Osteoblast (primary cell): ENCODE data around the gene SORCS2. TPM values are rescaled to one million over a fixed set of nuclear protein-coding genes. Genes with fewer than 3 reads are reported as not detected.

Source experiments
- DNase-seq: peaks from one replicate; pipeline ENCODE4 v3.0.0; 2011; ENCODE audit warnings: low spot score, mixed read lengths; ENCODE audit not compliant: insufficient read length; ENCODE audit errors: missing footprints
- H2AFZ ChIP-seq: 2 replicates; pipeline ENCODE4 v1.6.0; 2011; ENCODE audit warnings: mild to moderate bottlenecking, low read length
- H3K27ac ChIP-seq: 2 replicates; pipeline ENCODE4 v1.5.1; 2011; ENCODE audit warnings: mild to moderate bottlenecking, low read depth, low read length, moderate library complexity
- H3K27me3 ChIP-seq: 2 replicates; pipeline ENCODE4 v1.6.0; 2012; ENCODE audit warnings: mild to moderate bottlenecking, control low read depth, inconsistent platforms, low read length, moderate library complexity; ENCODE audit not compliant: insufficient read depth
- H3K36me3 ChIP-seq: 2 replicates; pipeline ENCODE4 v1.5.1; 2011; ENCODE audit warnings: mild to moderate bottlenecking, low read length, control low read depth, moderate library complexity; ENCODE audit not compliant: insufficient read depth
- H3K4me1 ChIP-seq: 2 replicates; pipeline ENCODE4 v1.5.1; 2011; ENCODE audit warnings: mild to moderate bottlenecking, low read length, control low read depth, moderate library complexity; ENCODE audit not compliant: insufficient read depth
- H3K4me2 ChIP-seq: 2 replicates; pipeline ENCODE4 v1.6.0; 2011; ENCODE audit warnings: mild to moderate bottlenecking, low read length; ENCODE audit not compliant: insufficient read depth
- H3K4me3 ChIP-seq: fragments of 200-600 bp; sonication (generic); 3 replicates; pipeline ENCODE4 v1.5.1; 2012; ENCODE audit warnings: mild to moderate bottlenecking, low read length, inconsistent platforms; ENCODE audit not compliant: insufficient read depth
- H3K79me2 ChIP-seq: 2 replicates; pipeline ENCODE4 v1.6.0; 2012; ENCODE audit warnings: mild to moderate bottlenecking, low read length, control low read depth, inconsistent platforms; ENCODE audit not compliant: insufficient read depth
- H3K9me3 ChIP-seq: 2 replicates; pipeline ENCODE4 v1.5.1; 2011; ENCODE audit warnings: low read depth, low read length, control low read depth
- H4K20me1 ChIP-seq: 2 replicates; pipeline ENCODE4 v1.6.0; 2012; ENCODE audit warnings: mild to moderate bottlenecking, low read length, control low read depth; ENCODE audit not compliant: insufficient read depth
- total RNA-seq: library from RNA; depleted of rRNA; stranded (reverse); fragments of >200 nt; gene quantifications from 2 replicates; pipeline ENCODE4 v1.2.3, GENCODE V29; 2012
- TF ChIP-seq, protein P1 (sequence below): IDR thresholded peaks from 2 replicates; pipeline ENCODE4 v1.5.1; 2011; ENCODE audit warnings: mild to moderate bottlenecking, low read depth, low read length, moderate library complexity; ENCODE audit errors: extremely low read depth

Gene SORCS2
- total RNA-seq, 1 donor: 9.0 TPM

DNA sequence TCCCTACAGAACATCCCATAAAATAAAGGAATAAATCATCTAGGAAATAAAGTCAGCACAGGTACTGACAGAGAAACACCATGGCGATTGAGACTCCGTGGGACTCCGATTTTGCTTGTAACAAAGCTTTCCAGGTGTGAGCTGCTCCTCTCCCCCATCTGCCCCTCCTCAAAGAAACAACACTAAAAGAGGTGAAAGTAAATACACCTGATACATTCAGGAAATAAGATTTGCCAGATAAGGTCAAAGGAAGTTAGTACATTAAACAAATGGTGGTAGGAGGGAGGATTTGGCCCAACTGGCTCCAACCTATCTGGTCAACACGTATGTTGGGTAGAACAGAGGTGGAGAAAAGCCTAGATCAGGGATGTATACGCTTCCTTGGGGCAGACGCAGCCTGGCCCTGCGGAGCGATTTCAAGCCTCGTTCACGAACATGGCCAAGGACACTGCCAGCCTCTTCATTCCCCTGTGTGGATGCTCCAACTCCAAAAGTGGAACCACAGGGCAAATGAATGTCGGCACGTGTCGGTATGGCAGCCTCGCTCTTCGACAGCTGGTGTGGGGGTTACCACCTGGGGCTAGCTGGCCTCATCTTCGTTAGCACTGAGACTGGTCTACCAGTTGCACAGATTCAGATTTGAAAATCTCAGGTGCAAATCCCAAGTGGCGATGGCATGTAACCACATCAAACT lies 584.8 kb downstream of the SORCS2 start:
- Histone ChIP-seq H4K20me1 (peaks cover 52% of the 10 kb centered on the region), H2AFZ (no peak overlapping the region), H3K27me3 (no peaks in the 10 kb centered on the region), H3K4me3 (no peak overlapping the region), H3K4me2 (no peak overlapping the region), H3K36me3 (peaks cover 99% of the 10 kb centered on the region), H3K79me2 (peaks cover 99% of the 10 kb centered on the region), H3K27ac (peak overlapping the region; percentile 2), H3K9me3 (no peaks in the 10 kb centered on the region), H3K4me1 (peaks cover 29% of the 10 kb centered on the region)
- DNase-seq: peak; percentile 51
- TF ChIP-seq, protein P1, sequence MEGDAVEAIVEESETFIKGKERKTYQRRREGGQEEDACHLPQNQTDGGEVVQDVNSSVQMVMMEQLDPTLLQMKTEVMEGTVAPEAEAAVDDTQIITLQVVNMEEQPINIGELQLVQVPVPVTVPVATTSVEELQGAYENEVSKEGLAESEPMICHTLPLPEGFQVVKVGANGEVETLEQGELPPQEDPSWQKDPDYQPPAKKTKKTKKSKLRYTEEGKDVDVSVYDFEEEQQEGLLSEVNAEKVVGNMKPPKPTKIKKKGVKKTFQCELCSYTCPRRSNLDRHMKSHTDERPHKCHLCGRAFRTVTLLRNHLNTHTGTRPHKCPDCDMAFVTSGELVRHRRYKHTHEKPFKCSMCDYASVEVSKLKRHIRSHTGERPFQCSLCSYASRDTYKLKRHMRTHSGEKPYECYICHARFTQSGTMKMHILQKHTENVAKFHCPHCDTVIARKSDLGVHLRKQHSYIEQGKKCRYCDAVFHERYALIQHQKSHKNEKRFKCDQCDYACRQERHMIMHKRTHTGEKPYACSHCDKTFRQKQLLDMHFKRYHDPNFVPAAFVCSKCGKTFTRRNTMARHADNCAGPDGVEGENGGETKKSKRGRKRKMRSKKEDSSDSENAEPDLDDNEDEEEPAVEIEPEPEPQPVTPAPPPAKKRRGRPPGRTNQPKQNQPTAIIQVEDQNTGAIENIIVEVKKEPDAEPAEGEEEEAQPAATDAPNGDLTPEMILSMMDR: no peak

DNA sequence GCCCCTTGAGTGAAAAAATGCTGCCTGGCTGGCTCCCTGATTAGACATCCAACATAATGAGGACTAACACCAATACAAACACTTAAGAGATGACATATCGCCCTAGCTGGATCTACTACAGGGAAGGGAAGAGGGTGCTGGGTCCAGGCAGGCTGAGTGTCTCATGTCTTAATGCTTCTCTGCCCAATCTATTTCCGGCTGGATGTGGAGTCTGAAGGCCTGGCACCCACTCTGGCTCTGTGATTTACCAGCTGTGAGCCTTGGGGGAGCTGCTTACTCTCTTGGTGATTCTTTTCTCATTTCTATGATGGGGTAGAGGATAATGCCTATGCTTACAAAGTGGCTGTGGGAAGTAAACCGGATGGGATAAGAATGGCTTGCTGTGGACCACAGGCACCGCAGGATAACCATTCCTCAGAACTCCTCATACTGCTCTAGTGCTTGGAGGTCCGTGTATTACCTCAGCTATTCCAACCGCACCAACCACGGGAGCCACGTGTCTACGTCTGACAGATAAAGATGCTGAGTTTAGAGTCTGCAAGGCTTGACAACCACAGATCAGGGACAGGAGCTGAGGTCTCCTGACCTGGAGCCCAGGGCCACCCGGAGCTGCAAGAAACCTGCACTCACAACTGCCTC lies 585.7 kb downstream of the SORCS2 start:
- peak; percentile 88 for DNase-seq
- Histone ChIP-seq H3K27ac (peak overlapping the region; percentile 50), H3K4me1 (peaks cover 36% of the 10 kb centered on the region), H3K9me3 (no peaks in the 10 kb centered on the region), H3K27me3 (no peaks in the 10 kb centered on the region), H3K79me2 (peaks cover 99% of the 10 kb centered on the region), H3K36me3 (peaks cover 99% of the 10 kb centered on the region), H4K20me1 (peaks cover 51% of the 10 kb centered on the region), H3K4me3 (no peak overlapping the region), H2AFZ (no peak overlapping the region), H3K4me2 (no peak overlapping the region)
- TF ChIP-seq, protein P1: no peak

DNA sequence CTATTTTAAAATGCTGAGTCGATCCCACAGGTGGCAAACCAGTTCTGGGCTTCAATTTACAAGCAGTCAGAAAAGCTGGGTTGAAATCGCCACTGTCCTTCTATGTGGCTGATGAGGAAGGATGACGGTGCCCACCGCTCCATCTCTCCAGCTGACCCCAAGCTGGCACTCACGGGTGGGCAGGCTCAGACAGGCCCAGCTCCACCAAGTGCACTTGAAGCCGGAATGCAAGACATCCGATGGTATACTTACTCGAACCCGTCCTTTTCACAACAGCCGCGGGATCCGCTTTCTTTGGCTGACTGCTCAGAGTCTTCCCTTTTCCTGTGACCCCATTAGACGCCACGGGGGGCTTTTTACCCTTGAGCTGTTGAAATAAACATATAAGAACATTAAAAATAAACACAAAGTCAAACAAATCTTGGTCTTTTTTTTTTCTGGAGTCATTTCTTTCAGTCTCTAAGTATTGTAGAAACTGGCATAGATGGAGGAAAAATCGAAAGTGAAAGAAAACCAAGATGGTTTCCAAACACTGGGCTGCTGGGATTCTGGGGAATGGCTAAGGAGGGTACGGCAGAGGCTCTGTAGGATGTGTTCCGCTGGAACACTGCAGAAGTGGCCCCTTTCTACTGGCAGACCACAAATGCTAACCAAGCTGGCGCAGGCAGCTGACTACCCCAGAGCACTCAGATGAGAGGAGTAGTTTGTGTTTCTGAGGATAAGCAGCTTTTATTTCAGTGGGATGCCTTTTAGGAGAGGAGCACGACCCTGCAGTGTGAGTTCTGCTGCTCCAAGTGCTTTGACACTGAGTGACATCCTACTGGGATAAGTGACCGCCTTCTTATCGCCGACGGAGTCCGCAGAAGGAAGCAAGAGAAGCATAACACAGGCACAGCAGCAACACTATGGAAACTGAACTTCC lies 586.4 kb downstream of the SORCS2 start:
- TF ChIP-seq, protein P1: no peak
- Histone ChIP-seq H3K9me3 (no peaks in the 10 kb centered on the region), H3K36me3 (peaks cover 98% of the 10 kb centered on the region), H3K4me2 (peak overlapping the region; percentile 66), H2AFZ (no peak overlapping the region), H3K27ac (peak overlapping the region; percentile 50), H4K20me1 (peaks cover 50% of the 10 kb centered on the region), H3K4me3 (no peak overlapping the region), H3K27me3 (no peaks in the 10 kb centered on the region), H3K4me1 (peaks cover 36% of the 10 kb centered on the region), H3K79me2 (peaks cover 98% of the 10 kb centered on the region)
- peak; percentile 68 for DNase-seq

DNA sequence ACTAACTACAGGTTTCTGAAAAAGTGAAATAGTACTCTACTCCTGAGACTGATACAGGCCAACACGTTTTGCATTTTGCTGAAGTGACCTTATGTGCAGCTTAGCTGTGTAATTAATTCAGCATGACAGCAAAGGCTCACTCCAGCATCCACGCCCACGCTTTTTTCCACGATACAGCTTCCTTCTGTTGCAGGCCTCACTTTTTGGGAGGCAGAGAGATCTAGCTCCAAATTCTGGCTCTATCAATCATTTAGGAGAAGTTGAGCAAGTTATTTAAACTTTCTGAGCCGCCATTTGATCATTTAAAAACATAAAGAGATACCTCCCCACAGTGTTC lies 587.1 kb downstream of the SORCS2 start:
- TF ChIP-seq, protein P1: no peak
- no peak overlapping the region for H2AFZ ChIP-seq
- peak overlapping the region; percentile 50 for H3K27ac ChIP-seq
- H3K4me2 ChIP-seq: peak overlapping the region; percentile 66
- peak; percentile 78 for DNase-seq
- peaks cover 50% of the 10 kb centered on the region for H4K20me1 ChIP-seq
- no peaks in the 10 kb centered on the region for H3K27me3 ChIP-seq
- H3K9me3 ChIP-seq: no peaks in the 10 kb centered on the region
- no peak overlapping the region for H3K4me3 ChIP-seq
- H3K79me2 ChIP-seq: peaks cover 98% of the 10 kb centered on the region
- H3K36me3 ChIP-seq: peaks cover 98% of the 10 kb centered on the region
- peaks cover 36% of the 10 kb centered on the region for H3K4me1 ChIP-seq
